ENCODE data around the gene SLC38A3.

Gene SLC38A3

DNA sequence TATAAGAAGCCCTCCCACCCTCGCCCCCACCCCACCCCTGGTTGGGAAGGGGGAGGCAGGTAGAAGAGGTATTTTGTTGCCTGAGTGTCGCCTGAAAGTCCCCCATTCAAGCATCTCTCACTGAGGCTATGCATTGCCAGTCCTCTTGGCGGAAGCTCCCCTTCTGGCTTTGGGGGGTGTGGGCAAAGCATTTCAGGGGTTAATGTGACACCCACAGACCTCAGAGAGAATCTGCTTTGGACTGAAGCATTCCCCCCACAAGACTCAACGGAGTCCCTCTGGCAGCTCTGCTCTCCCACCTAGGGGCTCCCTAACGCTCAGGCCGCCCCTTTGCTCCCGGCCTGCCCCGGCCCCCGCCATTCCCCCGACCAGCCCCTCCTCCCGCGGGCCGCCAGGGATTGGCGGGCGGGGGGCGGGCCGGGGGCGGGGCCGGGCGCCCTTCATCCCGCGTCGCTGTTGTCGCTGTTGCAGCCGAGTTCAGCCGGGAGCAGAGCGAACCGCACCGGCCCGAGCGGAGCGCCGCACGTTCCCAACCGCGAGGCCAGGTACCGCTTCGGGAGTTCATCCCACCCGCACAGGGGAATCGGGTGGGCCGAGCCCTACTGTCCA is at the start of gene SLC38A3:
Gene SLC38A3 (plus strand): TSS at position 468 of the 609 bp plus-strand sequence. CDS start 8,929 bp downstream, outside the sequence.
- no peaks in the 10 kb centered on the region for H3K36me3 ChIP-seq (ENCODE audit: insufficient read depth, low read length)
- H3K9me3 ChIP-seq (ENCODE audit: control insufficient read depth, insufficient read depth, low read length) = no peaks in the 10 kb centered on the region
- H3K9ac ChIP-seq (ENCODE audit: low read depth, low read length) = peak within 1 kb of the TSS; percentile 66; the same call in 1 of the 2 replicates
- H3K4me1 ChIP-seq (ENCODE audit: insufficient read depth, low read length) = peaks cover 2% of the 10 kb centered on the region; the same call in 1 of the 2 replicates

DNA sequence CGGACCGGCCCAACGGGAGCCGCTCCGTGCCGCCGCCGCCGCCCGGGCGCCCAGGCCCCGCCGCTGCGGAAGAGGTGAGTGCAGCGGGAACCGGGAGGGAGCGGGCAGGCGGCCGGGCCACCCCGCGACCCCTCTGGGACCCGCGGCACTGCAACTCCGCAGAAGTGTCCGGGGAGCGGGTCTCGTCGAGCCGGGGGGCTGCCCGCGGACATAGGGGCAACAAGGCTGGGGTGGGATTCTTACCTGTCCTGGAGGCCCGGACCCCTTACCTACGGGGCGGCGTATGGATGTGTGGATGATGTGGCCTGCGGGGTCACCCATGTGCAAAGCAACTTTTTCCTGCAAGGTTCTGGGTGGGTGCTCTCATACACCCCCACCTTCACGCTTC is 49.6 kb upstream of the SLC38A3 start:
- Histone ChIP-seq H3K36me3 (ENCODE audit: insufficient read depth, low read length) (no peaks in the 10 kb centered on the region), H3K9ac (ENCODE audit: low read depth, low read length) (peak overlapping the region; percentile 63), H3K9me3 (ENCODE audit: control insufficient read depth, insufficient read depth, low read length) (no peaks in the 10 kb centered on the region), H3K4me1 (ENCODE audit: insufficient read depth, low read length) (peaks cover 30% of the 10 kb centered on the region)

DNA sequence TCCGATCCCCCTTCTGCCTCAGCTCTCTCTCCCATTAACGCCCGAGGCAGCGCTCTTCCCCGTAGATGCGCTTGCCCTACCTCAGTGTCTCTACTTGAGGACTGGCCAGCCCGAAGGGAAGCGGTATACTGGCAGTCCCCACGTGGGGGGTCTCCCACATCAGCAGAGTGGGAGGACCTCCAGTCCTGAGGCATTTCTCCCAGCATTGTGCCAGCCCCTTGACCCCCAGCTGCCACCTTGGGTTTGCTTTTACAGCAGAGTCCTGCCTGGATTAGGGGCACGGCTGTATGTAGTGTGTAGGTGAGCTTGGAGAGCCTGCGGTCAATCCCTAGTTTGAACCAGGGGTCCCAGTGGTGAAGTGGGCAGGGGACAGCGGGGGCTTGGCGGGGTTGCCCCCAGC is 49.2 kb upstream of the SLC38A3 start:
- Histone ChIP-seq H3K36me3 (ENCODE audit: insufficient read depth, low read length) (no peaks in the 10 kb centered on the region), H3K9ac (ENCODE audit: low read depth, low read length) (peak overlapping the region; percentile 63), H3K9me3 (ENCODE audit: control insufficient read depth, insufficient read depth, low read length) (no peaks in the 10 kb centered on the region), H3K4me1 (ENCODE audit: insufficient read depth, low read length) (peaks cover 30% of the 10 kb centered on the region)

DNA sequence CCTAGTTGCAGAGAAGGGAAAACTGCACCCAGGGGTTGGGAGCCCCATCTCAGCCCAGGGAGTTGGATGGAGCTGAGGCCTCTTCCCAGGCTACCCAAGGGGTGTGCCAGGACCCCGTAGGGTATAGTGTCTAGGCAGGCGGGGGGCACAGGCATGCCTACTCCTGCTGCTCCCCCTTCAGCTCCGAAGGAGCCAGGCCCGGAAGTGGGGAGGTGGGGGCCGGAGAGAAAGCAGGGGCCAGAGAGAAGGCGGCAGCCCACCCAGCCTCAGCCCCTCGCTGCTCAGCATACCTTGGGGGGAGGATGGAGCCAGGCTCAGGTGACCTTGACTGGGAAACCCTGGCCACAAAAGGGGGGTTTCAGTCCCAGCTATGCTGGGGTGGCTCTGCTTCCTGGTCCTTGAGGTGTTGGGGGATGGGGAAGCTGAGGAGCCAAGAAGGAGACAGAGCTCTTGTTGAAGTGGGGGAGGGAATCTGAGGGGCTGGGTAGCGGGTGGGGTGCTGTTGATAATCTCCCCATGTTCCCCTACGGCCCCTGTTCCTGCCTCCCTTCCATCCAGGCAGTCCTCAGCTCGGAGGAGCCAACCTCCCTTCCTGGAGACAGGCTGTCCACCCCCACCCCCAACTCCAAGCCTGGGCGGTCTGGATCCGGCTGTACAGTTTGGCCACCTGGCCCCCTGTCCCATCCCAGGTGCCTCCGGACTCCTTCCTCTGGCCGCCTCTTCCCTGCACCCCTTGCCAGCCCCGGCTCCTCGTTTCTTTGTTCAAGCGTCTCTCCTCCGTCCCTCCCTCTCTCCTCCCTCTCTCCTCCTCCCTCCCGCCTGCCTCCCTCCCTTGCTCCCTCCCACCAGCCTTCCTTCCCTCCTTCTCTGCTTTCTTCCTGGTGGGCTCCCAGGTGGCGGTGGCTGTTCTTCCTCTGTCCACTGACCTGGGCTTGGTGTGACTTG is 48.2 kb upstream of the SLC38A3 start:
- H3K9me3 ChIP-seq (ENCODE audit: control insufficient read depth, insufficient read depth, low read length) = no peaks in the 10 kb centered on the region
- H3K36me3 ChIP-seq (ENCODE audit: insufficient read depth, low read length) = no peaks in the 10 kb centered on the region
- peaks cover 23% of the 10 kb centered on the region for H3K4me1 ChIP-seq (ENCODE audit: insufficient read depth, low read length)
- H3K9ac ChIP-seq (ENCODE audit: low read depth, low read length) = peak overlapping the region; percentile 63

DNA sequence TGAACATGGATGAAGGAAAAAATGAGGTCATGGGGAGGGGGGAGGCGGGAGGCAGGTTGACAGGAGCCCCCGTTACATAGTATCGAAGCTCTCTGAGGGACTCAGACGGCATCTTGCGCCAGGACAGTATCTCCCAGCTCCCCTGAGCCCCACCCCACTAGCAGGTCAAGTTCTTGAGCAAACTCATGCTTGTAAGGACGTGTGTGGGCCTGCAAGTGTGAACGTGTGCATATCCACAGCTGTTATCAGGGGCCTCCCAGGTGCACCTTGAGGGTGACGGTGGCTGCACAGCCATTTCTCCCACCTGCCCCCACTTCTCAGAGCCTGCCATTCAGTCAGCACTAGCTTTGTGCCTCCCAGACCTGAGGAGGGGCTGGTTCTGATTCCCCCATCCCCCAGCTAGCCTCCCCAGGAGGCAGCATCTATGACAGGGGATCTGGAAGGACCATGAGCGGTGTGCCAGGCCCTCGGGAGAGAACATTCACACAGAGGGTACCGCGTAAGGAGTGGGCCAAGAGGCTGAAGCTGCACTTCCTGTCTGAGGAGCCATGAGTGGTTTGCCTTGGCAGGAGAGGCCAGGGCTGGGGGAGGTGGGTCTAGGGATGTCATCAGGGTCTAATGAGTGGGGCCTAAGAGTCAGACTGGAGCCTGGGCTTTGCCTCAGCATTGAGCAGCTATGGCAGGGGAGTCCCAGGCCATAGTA is 47.1 kb upstream of the SLC38A3 start:
- Histone ChIP-seq H3K9me3 (ENCODE audit: control insufficient read depth, insufficient read depth, low read length) (no peaks in the 10 kb centered on the region), H3K9ac (ENCODE audit: low read depth, low read length) (no peak overlapping the region), H3K36me3 (ENCODE audit: insufficient read depth, low read length) (no peaks in the 10 kb centered on the region), H3K4me1 (ENCODE audit: insufficient read depth, low read length) (peaks cover 17% of the 10 kb centered on the region)

DNA sequence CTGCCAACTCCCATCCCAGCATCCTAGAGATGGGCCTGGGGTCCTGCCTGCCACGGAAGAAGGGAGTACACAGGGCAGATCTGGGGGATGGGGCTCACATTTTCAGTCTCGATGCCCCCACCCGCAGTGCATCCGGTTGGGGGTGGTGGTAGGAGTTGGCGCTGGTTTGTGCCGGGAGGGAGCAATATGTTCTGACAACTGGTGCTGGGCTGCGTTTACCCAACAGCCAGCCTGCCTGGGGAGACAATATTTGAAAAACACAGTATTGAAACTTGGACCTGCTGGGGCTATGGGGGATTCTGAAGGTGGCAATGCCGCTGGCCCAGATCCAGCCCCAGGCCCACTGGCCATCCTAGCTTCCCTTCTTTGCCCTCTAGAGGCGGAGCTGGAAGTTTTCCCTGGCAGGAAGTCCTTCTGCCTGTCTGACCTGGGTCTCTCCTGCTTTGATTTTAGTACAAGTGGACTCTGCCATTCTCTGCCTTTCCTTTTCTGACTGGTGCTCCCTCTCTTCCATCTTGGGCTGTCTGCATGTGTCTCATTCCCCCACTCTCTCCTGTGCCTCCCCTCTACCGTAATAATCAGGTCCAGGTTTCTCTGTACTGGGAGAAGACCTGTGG is 46.4 kb upstream of the SLC38A3 start:
- H3K36me3 ChIP-seq (ENCODE audit: insufficient read depth, low read length) = no peaks in the 10 kb centered on the region
- H3K9ac ChIP-seq (ENCODE audit: low read depth, low read length) = no peak overlapping the region
- H3K9me3 ChIP-seq (ENCODE audit: control insufficient read depth, insufficient read depth, low read length) = no peaks in the 10 kb centered on the region
- peaks cover 17% of the 10 kb centered on the region for H3K4me1 ChIP-seq (ENCODE audit: insufficient read depth, low read length)

DNA sequence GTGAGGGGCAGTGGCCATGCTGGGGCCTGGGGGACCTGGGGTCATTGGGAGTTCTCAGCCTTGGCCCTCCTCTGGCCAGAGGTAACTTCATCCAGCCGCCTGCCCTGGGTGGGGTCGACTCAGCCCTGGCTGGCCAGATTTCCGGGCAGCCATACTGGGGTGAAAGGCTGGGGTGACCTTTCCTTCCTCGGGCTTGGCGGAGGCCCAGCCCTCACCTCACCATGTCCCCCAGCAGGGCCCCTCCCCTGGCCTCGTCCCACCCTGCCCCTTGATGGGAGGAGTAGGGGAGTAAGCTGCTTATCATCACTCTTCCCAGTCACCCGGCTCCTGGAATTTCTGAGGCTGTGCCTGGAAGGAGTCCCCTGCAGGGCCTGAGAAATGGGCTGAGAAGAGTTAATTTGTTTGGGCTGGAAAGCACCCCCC is 44.5 kb upstream of the SLC38A3 start:
- Histone ChIP-seq H3K9me3 (ENCODE audit: control insufficient read depth, insufficient read depth, low read length) (no peaks in the 10 kb centered on the region), H3K4me1 (ENCODE audit: insufficient read depth, low read length) (peaks cover 29% of the 10 kb centered on the region), H3K9ac (ENCODE audit: low read depth, low read length) (no peak overlapping the region), H3K36me3 (ENCODE audit: insufficient read depth, low read length) (no peaks in the 10 kb centered on the region)

DNA sequence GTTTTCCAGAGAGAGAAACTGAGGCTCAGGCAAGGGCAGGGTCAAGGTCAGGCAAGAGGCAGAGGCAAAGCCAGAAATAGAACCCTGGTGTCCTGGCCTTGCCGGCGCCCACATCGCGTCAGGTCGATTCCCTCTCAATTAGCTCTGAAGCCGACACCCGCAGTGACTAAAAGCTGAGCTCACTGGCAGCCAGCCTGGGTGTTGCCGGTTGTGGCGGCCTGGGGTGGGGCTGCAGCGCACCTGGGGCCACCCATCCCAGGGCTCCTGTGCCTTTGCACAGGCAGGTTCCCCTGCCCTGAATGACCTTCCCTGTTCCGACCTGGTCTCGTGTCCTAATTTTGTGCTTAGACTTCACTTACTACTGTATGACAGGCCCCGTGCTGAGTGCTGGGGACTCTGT is 43.8 kb upstream of the SLC38A3 start:
- Histone ChIP-seq H3K9me3 (ENCODE audit: control insufficient read depth, insufficient read depth, low read length) (no peaks in the 10 kb centered on the region), H3K4me1 (ENCODE audit: insufficient read depth, low read length) (peaks cover 36% of the 10 kb centered on the region), H3K36me3 (ENCODE audit: insufficient read depth, low read length) (no peaks in the 10 kb centered on the region), H3K9ac (ENCODE audit: low read depth, low read length) (no peak overlapping the region)

DNA sequence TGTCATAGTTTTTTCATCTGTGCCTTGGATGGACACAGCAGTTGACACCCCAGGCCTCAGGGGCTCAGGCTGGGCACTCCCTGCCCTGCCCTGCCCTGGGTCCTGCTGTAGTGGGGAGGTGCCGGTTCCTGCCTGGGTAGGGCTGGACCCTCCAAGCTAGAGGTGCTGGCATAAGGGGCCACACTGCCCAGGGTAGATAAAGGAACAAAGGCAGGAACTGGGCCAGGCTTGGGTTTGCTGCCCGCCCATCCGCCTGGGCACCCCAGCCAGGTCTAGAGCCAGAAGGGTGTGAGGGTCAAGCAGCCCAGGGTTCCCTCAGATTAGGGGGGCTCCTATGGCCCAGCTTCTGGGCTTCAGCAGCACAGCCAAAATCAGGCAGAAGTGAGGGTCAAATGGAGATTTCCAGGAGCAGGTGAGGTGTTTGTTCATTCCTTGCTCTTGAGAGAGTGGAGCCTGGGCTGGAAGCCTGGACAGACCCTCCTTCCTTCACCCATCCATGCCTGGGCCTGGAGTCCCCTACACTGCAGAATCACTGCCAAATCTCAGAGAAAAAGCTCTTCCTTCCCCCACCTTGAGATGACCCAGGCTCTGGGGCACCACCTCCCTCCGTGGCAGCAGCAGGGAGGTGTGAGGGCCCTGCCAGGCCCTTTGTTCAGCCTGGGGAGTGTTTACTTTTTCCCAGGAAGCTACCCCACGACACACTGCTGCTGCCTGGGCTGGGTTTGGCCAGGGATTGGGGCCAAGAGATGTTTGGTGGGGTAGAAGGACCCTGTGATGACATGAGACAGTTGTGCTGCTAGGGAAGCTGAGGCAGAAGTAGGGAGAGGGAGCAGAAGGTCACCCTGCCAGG is 42.8 kb upstream of the SLC38A3 start:
- H3K36me3 ChIP-seq (ENCODE audit: insufficient read depth, low read length) = no peaks in the 10 kb centered on the region
- H3K9ac ChIP-seq (ENCODE audit: low read depth, low read length) = no peak overlapping the region
- H3K4me1 ChIP-seq (ENCODE audit: insufficient read depth, low read length) = peaks cover 44% of the 10 kb centered on the region
- H3K9me3 ChIP-seq (ENCODE audit: control insufficient read depth, insufficient read depth, low read length) = no peaks in the 10 kb centered on the region

DNA sequence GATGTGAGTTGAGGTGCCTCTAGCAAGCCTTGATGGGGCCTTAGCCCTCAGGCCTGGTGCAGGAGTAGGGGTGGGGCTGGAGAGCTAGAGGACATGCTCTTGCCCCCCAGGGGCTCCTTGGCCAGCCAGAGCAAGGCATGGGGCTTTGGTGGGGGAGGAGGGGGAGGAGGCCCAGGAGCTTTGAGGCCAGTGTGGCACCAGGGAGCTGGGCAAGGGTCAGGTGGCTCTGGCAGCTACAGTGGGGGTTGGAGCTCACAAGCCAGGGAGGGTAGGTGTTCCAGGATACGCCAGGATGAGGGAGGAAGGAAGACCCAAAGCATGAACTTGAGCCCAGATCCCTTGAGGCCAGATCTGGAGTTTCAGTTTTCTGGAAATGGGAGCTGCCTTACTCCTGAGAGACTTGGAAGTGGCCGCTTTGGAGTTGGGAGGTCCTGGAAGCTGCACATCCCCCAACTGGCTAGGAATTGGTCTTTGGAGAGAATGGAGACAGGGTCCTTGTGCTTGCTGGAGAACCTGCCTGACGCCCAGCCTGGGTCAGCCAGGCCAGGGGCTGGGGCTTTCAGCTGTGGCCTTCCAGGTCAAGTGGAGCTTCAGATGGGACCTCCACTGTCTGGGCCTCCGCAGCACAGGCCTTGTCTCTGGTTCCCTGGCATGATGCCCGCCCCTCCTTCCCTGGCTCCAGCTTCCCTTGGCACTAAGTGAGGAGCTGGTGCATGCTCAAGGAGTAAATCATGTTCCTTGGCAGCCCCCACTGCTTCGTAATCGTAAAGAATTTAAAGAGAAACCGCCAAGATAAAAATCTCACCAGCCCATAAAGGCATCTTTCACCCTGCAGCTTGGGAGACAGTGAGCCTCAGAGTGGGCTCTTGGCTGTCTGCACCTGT is 41.3 kb upstream of the SLC38A3 start:
- H3K4me1 ChIP-seq (ENCODE audit: insufficient read depth, low read length) = peaks cover 41% of the 10 kb centered on the region
- no peak overlapping the region for H3K9ac ChIP-seq (ENCODE audit: low read depth, low read length)
- no peaks in the 10 kb centered on the region for H3K9me3 ChIP-seq (ENCODE audit: control insufficient read depth, insufficient read depth, low read length)
- H3K36me3 ChIP-seq (ENCODE audit: insufficient read depth, low read length) = no peaks in the 10 kb centered on the region

DNA sequence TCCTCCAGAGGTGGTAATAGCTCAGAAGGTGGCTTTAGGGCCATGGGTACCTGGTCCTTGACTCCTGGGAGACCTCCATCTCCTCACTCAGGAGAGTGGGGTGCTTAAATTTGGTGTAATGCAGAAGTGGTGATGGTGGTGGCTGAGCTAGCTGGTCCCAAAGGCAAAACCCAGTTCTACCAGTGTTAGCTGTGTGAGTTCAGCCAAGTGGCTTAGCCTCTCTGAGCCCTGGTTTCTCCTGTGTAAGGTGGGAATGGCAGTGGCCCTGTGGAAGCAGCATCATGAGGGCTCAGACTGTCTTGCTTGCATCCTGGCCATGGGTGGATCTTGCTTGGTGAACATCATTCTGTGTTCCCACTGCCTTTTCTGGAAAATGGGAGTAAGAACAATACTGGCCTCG is 40.6 kb upstream of the SLC38A3 start:
- H3K4me1 ChIP-seq (ENCODE audit: insufficient read depth, low read length) = peaks cover 36% of the 10 kb centered on the region
- no peaks in the 10 kb centered on the region for H3K36me3 ChIP-seq (ENCODE audit: insufficient read depth, low read length)
- no peak overlapping the region for H3K9ac ChIP-seq (ENCODE audit: low read depth, low read length)

DNA sequence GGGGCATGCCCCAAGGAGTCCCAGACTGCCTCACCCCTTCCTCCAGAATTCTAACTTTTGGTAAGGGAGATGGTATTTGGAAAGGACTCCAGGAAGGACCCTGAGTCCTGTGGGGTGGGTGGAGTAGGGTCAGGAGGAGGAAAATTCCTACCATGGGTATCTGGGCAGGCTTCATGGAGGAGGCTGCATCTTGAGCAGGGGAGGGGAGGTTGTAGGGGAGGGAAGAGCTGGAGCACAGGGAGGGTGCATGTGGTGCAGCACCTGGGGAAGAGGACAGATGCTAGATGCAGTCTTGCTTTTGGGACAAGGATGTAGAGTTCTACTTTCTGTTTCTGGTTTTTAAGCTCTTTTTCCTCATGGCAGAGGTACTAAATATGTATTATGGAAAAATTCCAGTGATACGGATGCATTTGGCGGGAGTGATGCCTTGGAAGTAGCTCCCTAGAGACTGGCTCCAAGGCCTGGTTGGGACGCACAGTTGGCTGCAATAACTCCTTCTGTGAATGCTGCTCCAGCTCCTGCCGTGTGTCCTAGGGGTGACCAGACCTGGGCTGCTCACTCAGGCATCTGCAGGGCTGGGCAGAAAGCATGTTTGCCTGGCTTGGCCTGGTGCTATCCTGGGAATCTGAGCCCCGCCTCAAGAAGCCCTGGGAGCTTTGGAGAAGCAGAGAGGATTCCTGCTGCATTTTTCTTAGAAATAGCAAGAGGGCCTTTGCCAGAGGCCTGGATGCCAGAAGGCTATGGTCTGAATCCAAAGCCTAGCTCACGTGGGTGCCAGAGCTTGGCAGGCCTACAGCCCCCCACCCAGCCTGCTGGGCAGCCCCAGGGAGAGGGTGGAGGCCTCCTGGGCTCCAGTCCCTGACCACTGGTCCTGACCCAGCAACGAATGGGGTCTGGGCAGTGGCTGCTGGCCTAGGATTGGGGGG is 39.8 kb upstream of the SLC38A3 start:
- Histone ChIP-seq H3K9me3 (ENCODE audit: control insufficient read depth, insufficient read depth, low read length) (no peaks in the 10 kb centered on the region), H3K4me1 (ENCODE audit: insufficient read depth, low read length) (peaks cover 36% of the 10 kb centered on the region), H3K36me3 (ENCODE audit: insufficient read depth, low read length) (no peaks in the 10 kb centered on the region), H3K9ac (ENCODE audit: low read depth, low read length) (no peak overlapping the region)

More for the DNA sequence above, 40.6 kb upstream of the SLC38A3 start:
- H3K9me3 ChIP-seq (ENCODE audit: control insufficient read depth, insufficient read depth, low read length) = no peaks in the 10 kb centered on the region

All from ES-I3 (cell line).